PC-9 (cell line): Measurements from ENCODE around the gene AGBL4.

Source experiments
- CTCF ChIP-seq: fragments of 200-600 bp; sonication (generic); conservative IDR thresholded peaks from 2 replicates; pipeline ENCODE4 v1.6.1; 2017; ENCODE audit warnings: mixed run types, antibody characterized with exemption, mild to moderate bottlenecking, moderate library complexity
- EZH2 ChIP-seq: fragments of 200-600 bp; sonication (generic); IDR thresholded peaks from 2 replicates; pipeline ENCODE4 v1.8.0; 2017; ENCODE audit warnings: antibody characterized with exemption, low read depth

- TF ChIP-seq CTCF (no peak), EZH2 (no peak)
Observed at GRCh38 chr1:48603222-48603621, 1420.5 kb downstream of the AGBL4 start.
